Ishikawa (cell line): ENCODE measurements around the gene VTI1B.

Experiments used
- CREB1 ChIP-seq: IDR thresholded peaks from 2 replicates; pipeline ENCODE4 v1.6.1; 2012; ENCODE audit warnings: low read depth
- FOXM1 ChIP-seq: IDR thresholded peaks from 2 replicates; pipeline ENCODE4 v1.6.1; 2012; ENCODE audit warnings: low read depth, borderline replicate concordance
- ZBTB7A ChIP-seq: IDR thresholded peaks from 2 replicates; pipeline ENCODE4 v1.6.1; 2012; ENCODE audit warnings: low read depth
- TF ChIP-seq, protein P1 (sequence below): IDR thresholded peaks from 2 replicates; pipeline ENCODE4 v1.6.1; 2012

- no peak for TF ChIP-seq FOXM1
- no peak for TF ChIP-seq ZBTB7A
- no peak for TF ChIP-seq CREB1
- TF ChIP-seq, protein P1, sequence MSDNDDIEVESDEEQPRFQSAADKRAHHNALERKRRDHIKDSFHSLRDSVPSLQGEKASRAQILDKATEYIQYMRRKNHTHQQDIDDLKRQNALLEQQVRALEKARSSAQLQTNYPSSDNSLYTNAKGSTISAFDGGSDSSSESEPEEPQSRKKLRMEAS = no peak
Observed at GRCh38 chr14:67620217-67620785, 54.1 kb downstream of the VTI1B start.
